GM13977 (cell line): ENCODE data around the gene SELENOF.
"Not testable (repeated sequence)": the region's sequence is repeated elsewhere in the genome, so short reads cannot be mapped to it uniquely, and the experiment has no call there.

ENCODE experiments used
- DNase-seq: peaks from one replicate; pipeline ENCODE4 v3.0.0; 2012; ENCODE audit warnings: low spot score
- CTCF ChIP-seq: IDR thresholded peaks from 2 replicates; pipeline ENCODE4 v1.5.1; 2012; ENCODE audit warnings: mild to moderate bottlenecking, control low read depth; ENCODE audit not compliant: insufficient read depth; ENCODE audit errors: extremely low read depth, missing control alignments
- in situ Hi-C: fragments of 300-500 bp; cut with MboI; formaldehyde crosslinking; loops from one replicate; pipeline ENCODE4 v1.12.0; 2022; ENCODE audit warnings: low sequenced_read_pairs, low pct_unique_long_range_greater_than_20kb, mixed read lengths, inconsistent platforms; ENCODE audit not compliant: unreplicated experiment

Gene SELENOF

GRCh38 chr1:86821956-86822355, 92.0 kb downstream of the SELENOF start:
- DNase-seq, result no peak
- no peak for TF ChIP-seq CTCF
- in situ Hi-C loops, result no loop called here

- in situ Hi-C loops, DNase-seq: not testable (repeated sequence)
Observed at GRCh38 chr1:86819970-86820369, 94.0 kb downstream of the SELENOF start.

GRCh38 chr1:86817246-86817826, 96.6 kb downstream of the SELENOF start:
- in situ Hi-C loops, DNase-seq: not testable (repeated sequence)

GRCh38 chr1:86814118-86814517, 99.8 kb downstream of the SELENOF start:
- in situ Hi-C loops, DNase-seq: not testable (repeated sequence)
